C4-2B (cell line): Measurements from ENCODE around the gene PACSIN2.

ENCODE experiments used
- ZFX ChIP-seq: fragments of 450-650 bp; IDR thresholded peaks from 2 replicates; pipeline ENCODE4 v1.6.1; 2017
- TF ChIP-seq, protein P1 (sequence below): fragments of 450-650 bp; conservative IDR thresholded peaks from 2 replicates; pipeline ENCODE4 v1.5.1; 2017; ENCODE audit warnings: mild to moderate bottlenecking

DNA sequence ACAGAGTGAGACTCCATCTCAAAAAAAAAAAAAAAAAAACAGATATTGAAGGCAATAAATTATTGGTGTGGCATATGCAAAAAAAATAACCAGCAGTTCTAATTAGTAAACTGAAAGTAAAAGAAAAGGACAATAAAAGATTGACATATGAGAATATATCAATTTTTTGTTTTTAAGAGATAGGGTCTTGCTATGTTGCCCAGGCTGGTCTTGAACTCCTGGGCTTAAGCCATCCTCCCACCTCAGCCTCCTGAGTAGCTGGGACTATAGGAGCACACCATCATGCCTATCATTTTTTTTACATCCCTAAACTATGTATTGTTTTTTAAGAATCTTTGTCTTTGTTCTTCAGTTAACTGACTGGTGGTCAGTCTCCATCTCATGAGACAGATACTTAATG is 31.5 kb downstream of the PACSIN2 start:
- TF ChIP-seq, protein P1, sequence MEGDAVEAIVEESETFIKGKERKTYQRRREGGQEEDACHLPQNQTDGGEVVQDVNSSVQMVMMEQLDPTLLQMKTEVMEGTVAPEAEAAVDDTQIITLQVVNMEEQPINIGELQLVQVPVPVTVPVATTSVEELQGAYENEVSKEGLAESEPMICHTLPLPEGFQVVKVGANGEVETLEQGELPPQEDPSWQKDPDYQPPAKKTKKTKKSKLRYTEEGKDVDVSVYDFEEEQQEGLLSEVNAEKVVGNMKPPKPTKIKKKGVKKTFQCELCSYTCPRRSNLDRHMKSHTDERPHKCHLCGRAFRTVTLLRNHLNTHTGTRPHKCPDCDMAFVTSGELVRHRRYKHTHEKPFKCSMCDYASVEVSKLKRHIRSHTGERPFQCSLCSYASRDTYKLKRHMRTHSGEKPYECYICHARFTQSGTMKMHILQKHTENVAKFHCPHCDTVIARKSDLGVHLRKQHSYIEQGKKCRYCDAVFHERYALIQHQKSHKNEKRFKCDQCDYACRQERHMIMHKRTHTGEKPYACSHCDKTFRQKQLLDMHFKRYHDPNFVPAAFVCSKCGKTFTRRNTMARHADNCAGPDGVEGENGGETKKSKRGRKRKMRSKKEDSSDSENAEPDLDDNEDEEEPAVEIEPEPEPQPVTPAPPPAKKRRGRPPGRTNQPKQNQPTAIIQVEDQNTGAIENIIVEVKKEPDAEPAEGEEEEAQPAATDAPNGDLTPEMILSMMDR: no peak
- TF ChIP-seq ZFX: no peak
